Sigmoid colon (tissue), 7 donors: ENCODE results near the gene DUSP7. TPM values are rescaled to one million over a fixed set of nuclear protein-coding genes. Genes with fewer than 3 reads are reported as not detected.
"Not testable (repeated sequence)": the region's sequence is repeated elsewhere in the genome, so short reads cannot be mapped to it uniquely, and the experiment has no call there.

Experiments used
- DNase-seq: peaks from one replicate; pipeline ENCODE4 v3.0.0-alpha.2; 2019
- H3K27ac ChIP-seq, 4 donors: fragments of 200-600 bp; sonication (generic); one replicate each; pipeline ENCODE4 v1.5.1; 2016 to 2019; ENCODE audit warnings: mild to moderate bottlenecking in 1 of 4
- H3K27me3 ChIP-seq, 3 donors: fragments of 200-600 bp; sonication (generic); one replicate each; pipeline ENCODE4 v1.5.1; 2019; ENCODE audit warnings: mild to moderate bottlenecking in 1 of 3
- H3K36me3 ChIP-seq, 4 donors: fragments of 200-600 bp; sonication (generic); one replicate each; pipeline ENCODE4 v1.5.1; 2016 to 2019
- H3K4me1 ChIP-seq, 4 donors: fragments of 200-600 bp; sonication (generic); one replicate each; pipeline ENCODE4 v1.5.1; 2017 to 2019
- H3K4me3 ChIP-seq, 4 donors: fragments of 200-600 bp; sonication (generic); one replicate each; pipeline ENCODE4 v1.5.1; 2017 to 2019; ENCODE audit warnings: mild to moderate bottlenecking in 2 of 4, moderate library complexity in 1 of 4
- H3K9me3 ChIP-seq, 4 donors: fragments of 200-600 bp in 3 of 4; sonication (generic) in 3 of 4; one replicate each; pipeline versions ENCODE4 v1.5.1 to v1.6.1; 2013 to 2019
- CTCF ChIP-seq, 4 experiments: fragments of 450-650 bp in 3 of 4; fragments of 200-600 bp in 1 of 4; IDR thresholded peaks; one replicate each; pipeline ENCODE4 v1.5.1; 2016 to 2019; ENCODE audit warnings: antibody characterized with exemption in 4 of 4, mild to moderate bottlenecking in 3 of 4, moderate library complexity in 2 of 4
- EP300 ChIP-seq, 4 donors: sonication (generic); formaldehyde crosslinking; IDR thresholded peaks; one replicate each; pipeline ENCODE4 v1.6.1; 2017; ENCODE audit warnings: antibody characterized with exemption in 4 of 4
- POLR2A ChIP-seq, 2 donors: fragments of 450-650 bp; IDR thresholded peaks; one replicate each; pipeline ENCODE4 v1.6.1; 2016; ENCODE audit warnings: antibody characterized with exemption in 2 of 2, mild to moderate bottlenecking in 2 of 2, moderate library complexity in 2 of 2
- POLR2AphosphoS5 ChIP-seq, 4 donors: sonication (generic); formaldehyde crosslinking; IDR thresholded peaks; one replicate each; pipeline ENCODE4 v1.6.1; 2017; ENCODE audit warnings: antibody characterized with exemption in 4 of 4
- WGBS, 2 donors: extraction: QIAGEN DNeasy Blood & Tissue Kit; methylation state at CpG; one replicate each; pipeline ENCODE4 v1.1.7; 2013; 5-methylcytosine and 5-hydroxymethylcytosine counted together
- intact Hi-C: fragments of 100-400 bp; cut with DNase I; formaldehyde crosslinking; loops from one replicate; pipeline ENCODE4 v1.15.1; 2023
- polyA plus RNA-seq, 3 donors: library from polyadenylated mRNA; stranded (reverse); fragments of 200-250 nt; gene quantifications; one replicate each; pipeline ENCODE4 v1.2.3, GENCODE V29; 2013
- total RNA-seq, 4 donors: library from RNA; depleted of rRNA; stranded (reverse); fragments of >200 nt; gene quantifications; one replicate each; pipeline ENCODE4 v1.1.0, GENCODE V29; 2016
- donor health status: healthy with polysubstance abuse.
- donor health status: Bipolar disorder and iron deficiency.
- donor health status: healthy.

Gene DUSP7
- total and polyA plus RNA-seq, 7 donors, result 3.0 to 7.6 (median 6.8) TPM

GRCh38 chr3:52036222-52036694, 20.1 kb downstream of the DUSP7 start:
- intact Hi-C loops, result no loop called here
- H3K27ac ChIP-seq, result no peak overlapping the region
- 78 to 90% methylated on average over 5 of the region's 5 CpGs for WGBS, 2 donors

GRCh38 chr3:52034651-52035050, 21.7 kb downstream of the DUSP7 start:
- no peak for DNase-seq
- 91% methylated on average over 3 of the region's 3 CpGs for WGBS, 2 donors
- intact Hi-C loops, result no loop called here
- Histone ChIP-seq H3K27me3 (no peaks in the 10 kb centered on the region), H3K27ac (no peak overlapping the region), H3K9me3 (no peaks in the 10 kb centered on the region), H3K4me1 (no peaks in the 10 kb centered on the region), H3K36me3 (no peaks in the 10 kb centered on the region), H3K4me3 (no peak overlapping the region)
- no peak for TF ChIP-seq POLR2A (IDR thresholded peaks at IDR 0.05)

More at GRCh38 chr3:52036222-52036694, 20.1 kb downstream of the DUSP7 start:
- Histone ChIP-seq H3K4me1 (no peaks in the 10 kb centered on the region), H3K9me3 (no peaks in the 10 kb centered on the region), H3K27me3 (no peaks in the 10 kb centered on the region), H3K36me3 (no peaks in the 10 kb centered on the region), H3K4me3 (no peak overlapping the region)
- TF ChIP-seq POLR2A (IDR thresholded peaks at IDR 0.05) (no peak), CTCF (IDR thresholded peaks at IDR 0.05) (no peak), POLR2AphosphoS5 (IDR thresholded peaks at IDR 0.05) (no peak), EP300 (IDR thresholded peaks at IDR 0.05) (no peak)
- no peak for DNase-seq

GRCh38 chr3:52034212-52034611, 22.2 kb downstream of the DUSP7 start:
- DNase-seq, result no peak
- TF ChIP-seq EP300 (IDR thresholded peaks at IDR 0.05) (no peak), POLR2A (IDR thresholded peaks at IDR 0.05) (no peak), POLR2AphosphoS5 (IDR thresholded peaks at IDR 0.05) (no peak), CTCF (IDR thresholded peaks at IDR 0.05) (no peak)
- 80 to 89% methylated on average over 5 of the region's 5 CpGs for WGBS, 2 donors
- intact Hi-C loops, result no loop called here
- H3K9me3 ChIP-seq, result no peaks in the 10 kb centered on the region
- no peak overlapping the region for H3K4me3 ChIP-seq
- H3K4me1 ChIP-seq, result no peaks in the 10 kb centered on the region
- no peak overlapping the region for H3K27ac ChIP-seq
- H3K27me3 ChIP-seq, result no peaks in the 10 kb centered on the region
- H3K36me3 ChIP-seq, result no peaks in the 10 kb centered on the region

GRCh38 chr3:52033748-52034147, 22.6 kb downstream of the DUSP7 start:
- WGBS, 2 donors, result 32 to 79% methylated on average over 6 of the region's 6 CpGs
- intact Hi-C loops, H3K27ac ChIP-seq, H3K36me3 ChIP-seq, H3K9me3 ChIP-seq, H3K4me1 ChIP-seq, H3K4me3 ChIP-seq, H3K27me3 ChIP-seq, DNase-seq: not testable (repeated sequence)

GRCh38 chr3:52032702-52033408, 23.5 kb downstream of the DUSP7 start:
- intact Hi-C loops, result no loop called here
- TF ChIP-seq CTCF (IDR thresholded peaks at IDR 0.05) (no peak), EP300 (IDR thresholded peaks at IDR 0.05) (no peak), POLR2A (IDR thresholded peaks at IDR 0.05) (no peak), POLR2AphosphoS5 (IDR thresholded peaks at IDR 0.05) (no peak)
- Histone ChIP-seq H3K4me3 (no peak overlapping the region), H3K9me3 (no peaks in the 10 kb centered on the region), H3K36me3 (no peaks in the 10 kb centered on the region), H3K27me3 (no peaks in the 10 kb centered on the region), H3K4me1 (no peaks in the 10 kb centered on the region), H3K27ac (no peak overlapping the region)
- WGBS, 2 donors, result 74 to 87% methylated on average over 11 of the region's 11 CpGs
- DNase-seq, result no peak

- WGBS, 2 donors, result 88 to 95% methylated on average over 10 of the region's 10 CpGs
- intact Hi-C loops, result no loop called here
These were observed 24.5 kb downstream of the DUSP7 start for GRCh38 chr3:52031896-52032295.

More at GRCh38 chr3:52031896-52032295, 24.5 kb downstream of the DUSP7 start:
- no peak for DNase-seq
- Histone ChIP-seq H3K4me1 (no peaks in the 10 kb centered on the region), H3K27ac (no peak overlapping the region), H3K9me3 (no peaks in the 10 kb centered on the region), H3K4me3 (no peak overlapping the region), H3K27me3 (no peaks in the 10 kb centered on the region), H3K36me3 (no peaks in the 10 kb centered on the region)
- no peak for TF ChIP-seq CTCF (IDR thresholded peaks at IDR 0.05)
- TF ChIP-seq POLR2A (IDR thresholded peaks at IDR 0.05), result no peak
- no peak for TF ChIP-seq EP300 (IDR thresholded peaks at IDR 0.05)
- TF ChIP-seq POLR2AphosphoS5 (IDR thresholded peaks at IDR 0.05), result no peak
